ENCODE measurements around the gene FAM234B. TPM values are rescaled to one million over a fixed set of nuclear protein-coding genes. Genes with fewer than 3 reads are reported as not detected.

FAM234B gene
- total RNA-seq, 3 donors from 2014 or later = 4.6 to 21.4 (median 16.4) TPM

DNA sequence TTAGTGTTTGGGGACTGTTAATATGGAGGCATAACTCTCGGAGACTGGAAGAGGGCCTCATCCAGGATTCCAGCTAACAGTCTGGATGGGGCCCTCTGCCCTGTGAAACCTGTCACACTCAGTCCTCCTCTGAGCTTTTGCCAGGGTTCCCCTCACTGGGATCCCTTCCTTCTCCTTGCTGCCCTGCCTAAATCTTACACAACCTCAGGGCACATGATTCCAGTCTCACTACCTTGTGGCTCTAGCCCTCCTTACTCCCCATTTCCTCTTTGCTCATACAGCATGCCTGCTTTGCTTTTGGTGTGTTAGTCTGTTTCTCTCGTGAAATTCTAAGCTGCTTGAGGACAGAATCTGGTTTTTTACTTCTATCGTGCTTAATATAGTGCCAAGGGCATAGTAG, 60.2 kb downstream of the FAM234B start:
- Histone ChIP-seq H3K27me3 (no peaks in the 10 kb centered on the region), H3K36me3 (no peaks in the 10 kb centered on the region), H3K27ac (peak overlapping the region in 1 of 2 donors; percentile 22), H3K9me3 (no peaks in the 10 kb centered on the region), H3K4me3 (no peak overlapping the region), H3K4me1 (peaks cover 9 to 10% of the 10 kb centered on the region in 2 donors)
- intact Hi-C loops (cut with DNase I; ENCODE audit: low total_unique reads) = no loop called here
- TF ChIP-seq, protein P1, sequence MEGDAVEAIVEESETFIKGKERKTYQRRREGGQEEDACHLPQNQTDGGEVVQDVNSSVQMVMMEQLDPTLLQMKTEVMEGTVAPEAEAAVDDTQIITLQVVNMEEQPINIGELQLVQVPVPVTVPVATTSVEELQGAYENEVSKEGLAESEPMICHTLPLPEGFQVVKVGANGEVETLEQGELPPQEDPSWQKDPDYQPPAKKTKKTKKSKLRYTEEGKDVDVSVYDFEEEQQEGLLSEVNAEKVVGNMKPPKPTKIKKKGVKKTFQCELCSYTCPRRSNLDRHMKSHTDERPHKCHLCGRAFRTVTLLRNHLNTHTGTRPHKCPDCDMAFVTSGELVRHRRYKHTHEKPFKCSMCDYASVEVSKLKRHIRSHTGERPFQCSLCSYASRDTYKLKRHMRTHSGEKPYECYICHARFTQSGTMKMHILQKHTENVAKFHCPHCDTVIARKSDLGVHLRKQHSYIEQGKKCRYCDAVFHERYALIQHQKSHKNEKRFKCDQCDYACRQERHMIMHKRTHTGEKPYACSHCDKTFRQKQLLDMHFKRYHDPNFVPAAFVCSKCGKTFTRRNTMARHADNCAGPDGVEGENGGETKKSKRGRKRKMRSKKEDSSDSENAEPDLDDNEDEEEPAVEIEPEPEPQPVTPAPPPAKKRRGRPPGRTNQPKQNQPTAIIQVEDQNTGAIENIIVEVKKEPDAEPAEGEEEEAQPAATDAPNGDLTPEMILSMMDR (IDR thresholded peaks at IDR 0.05) = no peak
- TF ChIP-seq POLR2A (IDR thresholded peaks at IDR 0.05) (no peak), POLR2AphosphoS5 (IDR thresholded peaks at IDR 0.05) (no peak)
- no peak for DNase-seq (ENCODE audit: low spot score in 2 of 2)

DNA sequence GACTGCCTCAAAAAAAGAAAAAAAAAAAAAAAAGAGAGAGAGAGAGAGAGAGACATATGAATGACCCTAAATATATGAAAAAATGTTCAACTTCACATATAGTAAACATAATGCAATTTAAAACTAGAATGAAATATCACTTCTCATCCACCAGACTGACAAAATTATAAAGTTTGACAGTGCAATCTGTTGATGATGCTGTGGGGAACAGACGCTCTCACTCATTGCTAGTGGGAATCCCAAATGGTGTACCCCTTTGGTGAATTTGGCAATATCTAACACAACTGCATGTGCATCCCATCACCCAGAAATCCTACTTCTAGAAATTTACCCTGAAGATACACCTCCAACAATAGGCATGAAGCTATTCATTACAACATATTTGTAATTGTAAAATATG, 61.6 kb downstream of the FAM234B start:
- H3K36me3 ChIP-seq = no peaks in the 10 kb centered on the region
- no peaks in the 10 kb centered on the region for H3K9me3 ChIP-seq
- no peak overlapping the region for H3K4me3 ChIP-seq
- no peak overlapping the region for H3K27ac ChIP-seq
- H3K27me3 ChIP-seq = no peaks in the 10 kb centered on the region
- intact Hi-C loops (cut with DNase I; ENCODE audit: low total_unique reads) = no loop called here
- DNase-seq (ENCODE audit: low spot score in 2 of 2) = no peak
- TF ChIP-seq POLR2A (IDR thresholded peaks at IDR 0.05) (no peak), POLR2AphosphoS5 (IDR thresholded peaks at IDR 0.05) (no peak)
- TF ChIP-seq, protein P1 (IDR thresholded peaks at IDR 0.05) = no peak
- peaks cover 4 to 6% of the 10 kb centered on the region in 2 donors for H3K4me1 ChIP-seq

DNA sequence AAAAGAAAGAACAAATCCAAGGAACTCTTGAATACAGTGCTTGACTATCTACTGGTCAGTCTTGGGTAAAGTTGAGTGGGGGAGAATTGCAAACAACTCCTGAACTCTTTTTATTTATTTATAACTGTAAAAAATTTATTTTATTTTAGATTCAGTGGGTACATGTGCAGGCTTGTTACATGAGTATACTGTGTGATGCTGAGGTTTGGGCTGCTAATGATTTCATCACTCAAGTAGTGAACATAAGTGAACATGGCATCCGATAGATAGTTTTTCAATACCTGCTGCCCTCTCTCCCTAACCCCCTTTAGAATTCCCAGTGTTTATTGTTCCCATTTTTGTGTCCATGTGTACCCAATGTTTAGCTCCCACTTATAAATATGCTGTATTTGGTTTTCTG, 62.5 kb downstream of the FAM234B start:
- Histone ChIP-seq H3K36me3 (no peaks in the 10 kb centered on the region), H3K4me3 (no peak overlapping the region), H3K4me1 (peaks cover 0 to 3% of the 10 kb centered on the region in 2 donors), H3K9me3 (no peaks in the 10 kb centered on the region), H3K27ac (no peak overlapping the region), H3K27me3 (no peaks in the 10 kb centered on the region)
- no peak for DNase-seq (ENCODE audit: low spot score in 2 of 2)
- TF ChIP-seq, protein P1 (IDR thresholded peaks at IDR 0.05) = no peak
- TF ChIP-seq POLR2AphosphoS5 (IDR thresholded peaks at IDR 0.05) = no peak
- no peak for TF ChIP-seq POLR2A (IDR thresholded peaks at IDR 0.05)
- intact Hi-C loops (cut with DNase I; ENCODE audit: low total_unique reads) = no loop called here

DNA sequence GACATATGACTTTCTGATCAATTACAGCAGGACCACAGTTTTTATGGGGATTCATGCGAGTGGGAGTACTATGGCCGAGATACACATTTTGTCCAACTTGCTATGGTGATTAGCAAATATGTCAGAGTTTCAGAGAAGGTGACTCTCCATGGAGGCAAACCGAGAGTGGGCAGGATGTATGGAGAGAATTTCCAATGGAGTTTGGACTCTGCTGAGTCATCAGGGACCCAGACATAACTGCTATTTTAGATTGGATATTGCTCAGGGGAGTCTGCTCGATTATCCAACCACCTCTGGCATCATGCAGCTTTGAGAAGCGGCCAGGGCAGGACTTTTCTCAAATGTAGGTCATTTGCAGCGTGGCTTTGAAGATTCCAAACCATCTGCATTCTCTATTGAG, 68.8 kb downstream of the FAM234B start:
- H3K27ac ChIP-seq = no peak overlapping the region
- DNase-seq (ENCODE audit: low spot score in 2 of 2) = no peak
- intact Hi-C loops (cut with DNase I; ENCODE audit: low total_unique reads) = no loop called here
- H3K4me1 ChIP-seq = no peaks in the 10 kb centered on the region
- no peak overlapping the region for H3K4me3 ChIP-seq
- no peaks in the 10 kb centered on the region for H3K27me3 ChIP-seq
- H3K9me3 ChIP-seq = peaks cover 0 to 6% of the 10 kb centered on the region in 2 donors
- TF ChIP-seq POLR2A (IDR thresholded peaks at IDR 0.05) = no peak
- no peak for TF ChIP-seq POLR2AphosphoS5 (IDR thresholded peaks at IDR 0.05)
- TF ChIP-seq, protein P1 (IDR thresholded peaks at IDR 0.05) = no peak
- no peaks in the 10 kb centered on the region for H3K36me3 ChIP-seq

DNA sequence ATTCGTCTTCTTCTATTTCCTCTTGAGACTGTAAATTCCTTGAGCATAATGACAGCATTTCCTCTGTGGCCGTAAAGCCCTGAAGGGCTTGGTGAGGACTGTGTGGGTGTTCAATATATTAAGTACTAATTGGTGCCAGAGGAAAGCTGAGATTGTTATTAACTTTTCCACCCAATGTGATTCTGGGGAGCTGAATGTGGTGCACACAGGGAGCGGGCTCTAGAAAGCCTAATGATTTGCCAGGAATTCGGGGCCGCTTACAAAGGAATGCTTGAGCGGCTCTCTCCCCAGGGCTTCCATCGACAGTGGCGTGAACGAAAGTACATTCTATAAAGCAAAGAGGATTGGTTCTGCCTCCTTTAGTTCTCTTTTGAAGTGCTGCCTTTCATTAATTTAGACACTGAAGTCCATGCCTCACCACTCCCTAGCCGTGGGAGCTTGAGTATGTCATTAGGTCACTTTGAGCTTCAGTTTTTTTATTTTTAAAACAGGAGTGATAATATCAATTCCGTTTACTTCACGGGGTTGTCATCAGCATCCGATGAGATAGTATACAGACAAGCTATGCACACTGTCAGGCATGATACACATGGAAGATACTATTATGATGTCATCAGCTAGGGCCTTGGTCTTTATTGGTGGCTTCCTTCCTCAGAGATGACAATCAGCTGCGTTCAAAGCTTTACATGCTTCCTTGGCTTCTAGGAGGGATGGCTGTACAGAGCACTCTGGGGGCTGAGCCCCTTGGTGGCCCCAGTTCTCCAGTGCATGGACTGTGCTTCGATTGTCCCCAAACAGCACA, 70.3 kb downstream of the FAM234B start:
- Histone ChIP-seq H3K27ac (peak overlapping the region; percentile 53 to 71), H3K36me3 (no peaks in the 10 kb centered on the region), H3K9me3 (peaks cover 0 to 6% of the 10 kb centered on the region in 2 donors), H3K27me3 (no peaks in the 10 kb centered on the region), H3K4me1 (no peaks in the 10 kb centered on the region), H3K4me3 (peak overlapping the region in 1 of 3 donors; percentile 31)
- intact Hi-C loops (cut with DNase I; ENCODE audit: low total_unique reads) = no loop called here
- TF ChIP-seq POLR2AphosphoS5 (IDR thresholded peaks at IDR 0.05) = no peak
- TF ChIP-seq POLR2A (IDR thresholded peaks at IDR 0.05) = no peak
- TF ChIP-seq, protein P1 (IDR thresholded peaks at IDR 0.05) = no peak
- DNase-seq (ENCODE audit: low spot score in 2 of 2) = no peak
